Activated naive CD8-positive, alpha-beta T cell treated with anti-CD3 and anti-CD28 coated beads for 36 hours (primary cell): ENCODE data around the gene CHST7. TPM values are rescaled to one million over a fixed set of nuclear protein-coding genes. Genes with fewer than 3 reads are reported as not detected.
A peak's percentile ranks its signal among the peaks of the same experiment; 100 is the strongest.

ENCODE experiments used
- DNase-seq: peaks from one replicate; pipeline ENCODE4 v3.0.0; 2021
- H3K27ac Mint-ChIP-seq: one replicate; pipeline ENCODE4 v1.8.0; 2022; ENCODE audit warnings: mild to moderate bottlenecking, moderate library complexity, mixed read lengths
- H3K27me3 Mint-ChIP-seq: one replicate; pipeline ENCODE4 v1.8.0; 2022; ENCODE audit warnings: mild to moderate bottlenecking, mixed read lengths
- H3K36me3 Mint-ChIP-seq: one replicate; pipeline ENCODE4 v1.8.0; 2021; ENCODE audit warnings: mild to moderate bottlenecking, mixed read lengths
- H3K4me1 Mint-ChIP-seq: one replicate; pipeline ENCODE4 v1.8.0; 2021; ENCODE audit warnings: mixed read lengths
- H3K4me3 Mint-ChIP-seq: one replicate; pipeline ENCODE4 v1.8.0; 2022; ENCODE audit warnings: mild to moderate bottlenecking, moderate library complexity, mixed read lengths
- H3K9me3 Mint-ChIP-seq: one replicate; pipeline ENCODE4 v1.8.0; 2022; ENCODE audit warnings: mixed read lengths
- total RNA-seq, 2 experiments: library from RNA; stranded (reverse); gene quantifications; one replicate each; pipeline ENCODE4 v1.2.3, GENCODE V29; 2021

Gene CHST7
- total RNA-seq, 2 experiments from 2014 or later = 1.5 to 1.7 TPM

DNA sequence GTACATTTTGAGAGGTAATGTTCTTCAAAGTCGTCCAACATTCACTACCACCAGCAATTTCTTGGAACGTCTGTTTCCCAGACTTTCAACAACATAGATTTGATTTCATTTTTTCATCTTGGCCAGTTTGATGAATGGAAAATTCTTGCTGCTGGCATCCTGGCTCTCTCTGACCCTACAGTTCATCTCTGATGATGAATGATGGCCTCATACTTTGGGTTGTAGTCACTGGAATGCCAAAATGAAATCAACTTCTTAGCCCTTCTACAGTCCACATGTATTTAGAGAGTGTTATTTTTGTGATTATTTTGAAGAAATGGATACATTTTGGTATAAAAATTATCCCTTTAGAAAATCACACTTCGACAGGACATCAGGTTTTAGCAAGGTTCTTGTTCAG is 8.8 kb downstream of the CHST7 start:
- Mint-ChIP-seq H3K9me3 (no peaks in the 10 kb centered on the region), H3K36me3 (peaks cover 2% of the 10 kb centered on the region), H3K4me1 (peaks cover 3% of the 10 kb centered on the region)

DNA sequence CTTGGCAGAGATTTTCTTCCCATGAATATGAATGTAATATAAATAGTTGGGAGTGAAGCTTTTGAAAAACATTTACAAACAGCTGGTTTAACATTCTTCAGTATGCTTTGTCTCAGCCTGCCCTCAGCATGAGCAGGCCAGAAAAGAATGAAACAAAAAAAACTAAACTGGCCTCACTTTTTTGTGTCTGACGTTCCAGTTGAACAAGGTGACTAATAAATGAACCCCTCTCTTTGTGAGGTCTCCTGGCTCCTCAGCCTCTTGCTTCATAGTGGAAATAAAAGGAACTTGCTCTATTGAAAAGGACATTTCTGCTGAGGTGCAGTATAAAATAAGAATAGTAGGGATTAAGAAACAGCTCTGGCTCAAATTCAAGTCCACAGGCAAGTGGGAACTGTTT is 9.4 kb downstream of the CHST7 start:
- Mint-ChIP-seq H3K27me3 (no peaks in the 10 kb centered on the region), H3K9me3 (no peaks in the 10 kb centered on the region), H3K4me3 (no peak overlapping the region), H3K27ac (no peak overlapping the region), H3K4me1 (peaks cover 7% of the 10 kb centered on the region), H3K36me3 (peaks cover 2% of the 10 kb centered on the region)
- no peak for DNase-seq

More for the DNA sequence above, 8.8 kb downstream of the CHST7 start:
- H3K27me3 Mint-ChIP-seq = peaks cover 3% of the 10 kb centered on the region
- H3K4me3 Mint-ChIP-seq = no peak overlapping the region
- DNase-seq = no peak
- no peak overlapping the region for H3K27ac Mint-ChIP-seq

GRCh38 chrX:46584736-46585135 is 11.2 kb downstream of the CHST7 start:
- Mint-ChIP-seq H3K9me3 (no peaks in the 10 kb centered on the region), H3K27me3 (no peaks in the 10 kb centered on the region), H3K36me3 (no peaks in the 10 kb centered on the region), H3K27ac (no peak overlapping the region), H3K4me3 (no peak overlapping the region), H3K4me1 (peaks cover 11% of the 10 kb centered on the region)
- DNase-seq = no peak

GRCh38 chrX:46587158-46587557 is 13.6 kb downstream of the CHST7 start:
- Mint-ChIP-seq H3K9me3 (no peaks in the 10 kb centered on the region), H3K4me3 (no peak overlapping the region), H3K27me3 (no peaks in the 10 kb centered on the region), H3K27ac (no peak overlapping the region), H3K4me1 (peaks cover 11% of the 10 kb centered on the region), H3K36me3 (no peaks in the 10 kb centered on the region)
- no peak for DNase-seq

DNA sequence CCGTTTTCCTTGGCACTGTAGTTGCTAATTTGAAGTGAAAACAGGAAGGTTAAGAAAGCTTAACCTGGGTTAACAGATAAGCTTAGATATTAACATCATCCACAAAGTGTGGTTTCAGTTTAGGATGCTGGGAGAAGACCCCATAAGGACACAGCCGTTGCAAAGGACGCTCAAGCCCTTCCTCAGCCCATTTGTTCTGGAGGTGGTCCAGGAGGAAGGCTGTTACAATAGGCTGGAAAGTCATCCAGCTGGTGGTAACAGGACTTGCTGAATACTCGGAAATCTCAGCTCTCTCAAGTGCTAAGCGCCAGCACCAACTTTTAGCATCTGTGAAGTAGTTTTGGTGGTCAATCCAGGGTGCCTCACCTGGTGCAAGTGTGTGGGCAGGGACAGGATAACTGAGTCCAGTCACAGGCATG is 14.2 kb downstream of the CHST7 start:
- Mint-ChIP-seq H3K4me1 (peaks cover 11% of the 10 kb centered on the region), H3K4me3 (peak overlapping the region; percentile 50), H3K27ac (no peak overlapping the region), H3K36me3 (no peaks in the 10 kb centered on the region), H3K27me3 (no peaks in the 10 kb centered on the region), H3K9me3 (no peaks in the 10 kb centered on the region)
- no peak for DNase-seq

DNA sequence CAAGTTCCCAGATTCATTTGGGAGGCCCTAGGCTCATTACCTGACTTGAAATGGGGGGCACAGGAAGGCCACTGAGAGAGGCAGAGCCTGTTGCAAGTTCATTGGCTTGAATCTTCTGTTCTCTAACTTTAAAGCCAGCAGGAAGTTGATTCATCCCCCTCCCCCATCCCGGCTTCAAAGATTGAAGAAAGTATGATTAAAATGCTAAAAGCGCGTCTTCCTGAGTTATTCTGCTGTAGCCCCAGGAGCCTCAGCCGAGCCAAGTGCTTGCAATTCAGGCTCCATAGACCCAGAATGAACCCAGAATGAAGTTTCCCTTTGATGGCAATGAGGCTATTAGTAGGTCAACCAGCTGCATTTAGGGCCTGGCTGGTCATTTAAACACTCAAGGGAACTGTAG is 14.7 kb downstream of the CHST7 start:
- no peak for DNase-seq
- no peaks in the 10 kb centered on the region for H3K9me3 Mint-ChIP-seq
- H3K4me3 Mint-ChIP-seq = peak overlapping the region; percentile 50
- no peaks in the 10 kb centered on the region for H3K36me3 Mint-ChIP-seq
- peaks cover 11% of the 10 kb centered on the region for H3K4me1 Mint-ChIP-seq
- peak overlapping the region; percentile 48 for H3K27ac Mint-ChIP-seq
- H3K27me3 Mint-ChIP-seq = no peaks in the 10 kb centered on the region

DNA sequence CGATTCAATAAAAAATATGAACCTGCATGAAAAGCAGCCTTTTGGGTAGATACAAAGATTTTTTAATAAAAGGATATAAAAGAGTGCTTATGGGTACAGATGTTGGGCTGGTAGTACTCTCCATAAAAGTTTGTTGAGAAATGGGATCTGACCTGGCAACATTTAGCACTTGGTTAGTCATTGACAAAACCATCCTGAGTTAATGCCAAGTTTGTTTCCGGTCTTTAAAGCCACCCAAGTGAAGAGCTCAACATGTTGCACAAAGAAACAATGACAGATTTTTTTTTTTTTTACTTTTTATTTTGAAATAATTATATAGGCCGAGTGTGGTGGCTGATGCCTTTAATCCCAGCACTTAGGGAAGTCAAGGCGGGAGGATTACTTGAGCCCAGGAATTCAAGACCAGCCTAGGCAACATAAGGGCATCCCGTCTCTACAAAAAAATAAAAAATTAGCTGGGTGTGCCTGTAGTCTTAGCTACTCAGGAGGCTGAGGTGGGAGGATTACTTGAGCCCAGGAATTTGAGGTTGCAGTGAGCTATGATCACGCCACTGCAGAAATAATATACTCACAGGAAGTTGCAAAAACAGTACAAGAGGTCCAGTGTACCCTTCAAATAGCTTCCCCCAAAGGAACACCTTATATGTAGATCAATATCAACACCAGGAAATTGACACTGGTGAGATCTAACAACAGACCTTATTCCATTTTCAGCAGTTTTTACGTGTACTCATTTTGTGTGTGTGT is 16.6 kb downstream of the CHST7 start:
- Mint-ChIP-seq H3K4me1 (peaks cover 11% of the 10 kb centered on the region), H3K27ac (no peak overlapping the region), H3K9me3 (no peaks in the 10 kb centered on the region), H3K36me3 (no peaks in the 10 kb centered on the region), H3K27me3 (no peaks in the 10 kb centered on the region), H3K4me3 (no peak overlapping the region)
- no peak for DNase-seq

GRCh38 chrX:46595084-46595483 is 21.5 kb downstream of the CHST7 start:
- Mint-ChIP-seq H3K9me3 (no peaks in the 10 kb centered on the region), H3K27ac (no peak overlapping the region), H3K4me3 (no peak overlapping the region), H3K27me3 (no peaks in the 10 kb centered on the region), H3K4me1 (no peaks in the 10 kb centered on the region), H3K36me3 (peaks cover 2% of the 10 kb centered on the region)
- DNase-seq = no peak

DNA sequence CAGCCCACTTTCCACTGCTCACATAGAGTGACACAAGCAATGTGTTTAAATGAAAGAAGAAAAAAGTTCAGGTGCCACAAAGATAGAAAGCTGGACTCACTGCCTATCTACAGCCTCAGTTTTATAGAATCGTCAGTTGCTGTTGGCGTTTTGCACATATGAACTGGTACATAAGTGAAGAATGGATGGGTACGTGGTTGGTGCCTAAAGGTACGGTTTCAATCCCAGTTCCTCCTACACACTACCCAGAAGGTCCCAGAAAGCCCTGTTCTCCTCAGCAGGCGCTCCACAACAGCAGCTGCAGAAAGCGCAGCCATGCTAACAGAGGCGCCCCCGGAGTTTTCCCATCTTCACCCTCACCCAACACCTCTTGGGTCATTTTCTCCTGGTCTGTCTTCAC is 23.6 kb downstream of the CHST7 start:
- peaks cover 3% of the 10 kb centered on the region for H3K36me3 Mint-ChIP-seq
- no peak for DNase-seq
- no peak overlapping the region for H3K4me3 Mint-ChIP-seq
- H3K4me1 Mint-ChIP-seq = peaks cover 2% of the 10 kb centered on the region
- H3K27me3 Mint-ChIP-seq = no peaks in the 10 kb centered on the region
- no peaks in the 10 kb centered on the region for H3K9me3 Mint-ChIP-seq
- no peak overlapping the region for H3K27ac Mint-ChIP-seq

DNA sequence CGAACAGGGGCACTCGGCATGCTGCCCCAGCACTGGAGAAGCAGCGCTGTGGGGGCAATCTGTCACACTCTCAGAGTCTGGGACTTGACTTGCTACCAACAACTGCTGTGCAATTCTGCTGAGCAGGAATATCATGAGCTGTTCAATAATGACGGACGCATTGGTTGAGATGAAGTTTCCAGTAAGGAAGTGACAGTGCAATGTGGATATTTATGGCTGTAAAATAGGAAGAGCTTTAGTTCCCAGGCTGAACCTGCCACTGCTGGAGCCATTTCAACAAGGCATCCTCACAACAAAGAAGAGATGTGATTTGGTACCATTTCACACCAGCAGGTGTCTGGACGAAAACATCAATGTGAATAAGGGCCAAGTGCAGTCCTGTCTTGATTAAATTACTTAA is 24.2 kb downstream of the CHST7 start:
- H3K36me3 Mint-ChIP-seq = peaks cover 3% of the 10 kb centered on the region
- H3K9me3 Mint-ChIP-seq = no peaks in the 10 kb centered on the region

DNA sequence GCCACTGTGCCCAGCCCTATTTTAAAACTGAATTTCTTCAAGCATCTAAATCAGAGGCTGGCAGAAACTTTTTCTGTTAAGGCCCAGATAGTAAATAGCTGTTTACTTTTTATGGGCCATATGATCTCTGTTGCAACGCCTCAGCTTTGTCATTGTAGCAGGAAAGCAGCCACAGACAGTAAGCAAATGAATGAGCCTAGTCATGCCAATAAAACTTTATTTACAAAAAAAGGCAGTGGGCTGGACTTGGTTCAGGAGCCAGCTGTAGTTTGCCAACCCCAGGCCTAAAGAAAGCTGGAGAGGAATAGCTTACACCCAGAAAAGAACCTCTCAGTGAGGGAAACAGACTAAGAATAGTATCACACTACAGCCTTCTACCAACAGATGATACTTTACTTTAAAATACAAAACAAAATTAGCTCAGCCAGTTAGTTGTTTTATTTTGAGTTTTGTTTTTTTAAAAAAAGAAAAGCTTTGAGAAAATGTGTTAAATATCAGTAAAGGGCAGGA is 25.5 kb downstream of the CHST7 start:
- Mint-ChIP-seq H3K27me3 (peaks cover 3% of the 10 kb centered on the region), H3K9me3 (no peaks in the 10 kb centered on the region), H3K36me3 (peaks cover 5% of the 10 kb centered on the region), H3K4me1 (peaks cover 2% of the 10 kb centered on the region), H3K4me3 (no peak overlapping the region), H3K27ac (no peak overlapping the region)
- no peak for DNase-seq

More for the DNA sequence above, 24.2 kb downstream of the CHST7 start:
- no peaks in the 10 kb centered on the region for H3K27me3 Mint-ChIP-seq
- H3K4me3 Mint-ChIP-seq = no peak overlapping the region
- no peak for DNase-seq
- H3K4me1 Mint-ChIP-seq = peaks cover 2% of the 10 kb centered on the region
- no peak overlapping the region for H3K27ac Mint-ChIP-seq

- H3K4me3 Mint-ChIP-seq = no peak overlapping the region
- H3K36me3 Mint-ChIP-seq = peaks cover 7% of the 10 kb centered on the region
- peaks cover 2% of the 10 kb centered on the region for H3K4me1 Mint-ChIP-seq
- DNase-seq = no peak
- H3K27me3 Mint-ChIP-seq = peaks cover 4% of the 10 kb centered on the region
- H3K9me3 Mint-ChIP-seq = no peaks in the 10 kb centered on the region
- no peak overlapping the region for H3K27ac Mint-ChIP-seq
Measured at GRCh38 chrX:46601283-46601682, 27.7 kb downstream of the CHST7 start.

DNA sequence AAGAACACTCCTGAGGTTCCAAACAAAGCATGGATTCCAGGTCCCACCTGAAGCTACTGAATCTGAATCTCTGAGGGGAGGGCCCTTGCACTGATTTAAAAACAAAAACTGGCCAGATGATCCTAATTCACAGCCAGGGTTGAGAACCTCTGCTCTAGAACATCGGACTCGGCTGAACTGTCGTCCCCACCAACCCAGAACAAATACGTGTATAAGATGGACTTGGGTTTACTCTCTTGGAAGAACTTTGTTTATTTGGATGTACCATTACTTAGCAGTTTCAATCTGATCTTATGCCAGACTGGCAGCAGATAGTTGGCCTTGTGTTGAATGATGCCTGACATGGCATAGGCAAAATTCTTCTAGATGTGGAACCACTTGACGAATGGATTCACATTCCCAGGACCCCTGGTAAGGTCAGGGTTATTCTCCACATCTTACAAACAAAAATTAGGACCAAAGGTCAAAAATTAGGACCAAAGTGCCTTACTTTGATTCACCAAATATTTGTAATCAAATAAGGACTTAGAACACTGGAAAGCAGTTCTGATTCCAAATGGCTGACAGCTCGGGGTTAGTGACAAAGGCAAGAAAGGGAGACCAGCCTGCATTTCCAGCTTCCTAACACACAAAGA is 29.0 kb downstream of the CHST7 start:
- peaks cover 2% of the 10 kb centered on the region for H3K4me1 Mint-ChIP-seq
- no peak overlapping the region for H3K27ac Mint-ChIP-seq
- H3K27me3 Mint-ChIP-seq = peaks cover 4% of the 10 kb centered on the region
- no peak overlapping the region for H3K4me3 Mint-ChIP-seq
- H3K9me3 Mint-ChIP-seq = no peaks in the 10 kb centered on the region
- no peak for DNase-seq
- peaks cover 11% of the 10 kb centered on the region for H3K36me3 Mint-ChIP-seq

DNA sequence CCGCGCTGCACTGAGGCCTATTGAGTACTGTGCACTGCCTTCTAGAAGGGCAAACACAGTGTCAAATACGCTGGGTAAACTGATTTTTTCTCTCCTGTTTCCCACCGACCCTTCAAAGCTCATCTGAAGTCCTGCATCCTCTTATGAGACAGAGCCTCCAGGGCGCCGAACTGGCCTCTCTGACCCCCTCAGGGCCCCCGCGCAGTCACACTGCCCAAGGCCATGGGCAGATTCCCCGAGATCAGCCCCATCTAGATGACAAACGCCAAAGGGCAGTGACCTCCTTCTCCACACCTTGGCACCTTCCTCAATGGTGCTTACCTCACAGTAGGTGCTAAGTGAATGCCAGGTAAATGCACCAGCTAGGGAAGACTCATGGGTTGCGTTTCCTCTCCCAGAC is 34.4 kb downstream of the CHST7 start:
- Mint-ChIP-seq H3K27ac (no peak overlapping the region), H3K27me3 (peaks cover 4% of the 10 kb centered on the region), H3K4me1 (peaks cover 16% of the 10 kb centered on the region), H3K36me3 (peaks cover 9% of the 10 kb centered on the region), H3K4me3 (no peak overlapping the region), H3K9me3 (no peaks in the 10 kb centered on the region)
- DNase-seq = no peak

GRCh38 chrX:46610070-46610658 is 36.6 kb downstream of the CHST7 start:
- Mint-ChIP-seq H3K36me3 (peaks cover 15% of the 10 kb centered on the region), H3K4me3 (no peak overlapping the region)

More at GRCh38 chrX:46610070-46610658, 36.6 kb downstream of the CHST7 start:
- Mint-ChIP-seq H3K9me3 (no peaks in the 10 kb centered on the region), H3K27ac (no peak overlapping the region), H3K27me3 (peaks cover 8% of the 10 kb centered on the region), H3K4me1 (peaks cover 20% of the 10 kb centered on the region)
- DNase-seq = no peak
